Aorta (tissue), 5 donors: ENCODE measurements around the gene RANBP6. TPM values are rescaled to one million over a fixed set of nuclear protein-coding genes. Genes with fewer than 3 reads are reported as not detected.
A peak's percentile ranks its signal among the peaks of the same experiment; 100 is the strongest.
"Not testable (repeated sequence)": the region's sequence is repeated elsewhere in the genome, so short reads cannot be mapped to it uniquely, and the experiment has no call there.

ENCODE experiments used
- ATAC-seq: fragments of 200-7000 bp; cut with Tn5 transposase; one replicate; pipeline ENCODE4 v1.9.1; 2022; ENCODE audit warnings: moderate library complexity; ENCODE audit not compliant: low FRiP score
- DNase-seq, 2 donors: peaks; one replicate each; pipeline ENCODE4 v3.0.0-alpha.2; 2020
- H3K27ac ChIP-seq, 2 donors: one replicate each; pipeline ENCODE4 v1.5.1; 2013; ENCODE audit warnings: low read length in 2 of 2, mild to moderate bottlenecking in 2 of 2, moderate library complexity in 2 of 2, control low read depth in 1 of 2, inconsistent platforms in 1 of 2, low read depth in 1 of 2
- H3K27me3 ChIP-seq, 2 donors: one replicate each; pipeline ENCODE4 v1.6.1; 2013; ENCODE audit warnings: control low read depth in 1 of 2, low read length in 1 of 2, mild to moderate bottlenecking in 1 of 2, moderate library complexity in 1 of 2; ENCODE audit not compliant: insufficient read depth in 2 of 2, control insufficient read depth in 1 of 2
- H3K36me3 ChIP-seq, 2 donors: one replicate each; pipeline ENCODE4 v1.6.1; 2013; ENCODE audit warnings: control low read depth in 1 of 2, low read length in 1 of 2, mild to moderate bottlenecking in 1 of 2; ENCODE audit not compliant: insufficient read depth in 2 of 2, control insufficient read depth in 1 of 2
- H3K4me1 ChIP-seq, 2 donors: one replicate each; pipeline ENCODE4 v1.6.1; 2013; ENCODE audit warnings: low read length in 2 of 2, control low read depth in 1 of 2, mild to moderate bottlenecking in 1 of 2, moderate library complexity in 1 of 2; ENCODE audit not compliant: insufficient read depth in 2 of 2, control insufficient read depth in 1 of 2
- H3K4me3 ChIP-seq, 2 donors: one replicate each; pipeline ENCODE4 v1.5.1; 2013; ENCODE audit warnings: low read length in 2 of 2, control low read depth in 1 of 2, mild to moderate bottlenecking in 1 of 2
- H3K9me3 ChIP-seq: one replicate; pipeline ENCODE4 v1.6.1; 2013; ENCODE audit warnings: mild to moderate bottlenecking, low read length; ENCODE audit not compliant: control insufficient read depth
- WGBS, 2 donors: extraction: QIAGEN DNeasy Blood & Tissue Kit; methylation state at CpG; one replicate each; pipeline ENCODE4 v1.1.7; 2013; 5-methylcytosine and 5-hydroxymethylcytosine counted together
- intact Hi-C, 2 donors: fragments of 100-400 bp; cut with DNase I; formaldehyde crosslinking; loops; one replicate each; pipeline versions ENCODE4 v1.14.2 to v1.15.0; 2022
- long read RNA-seq, 2 donors: library from polyadenylated mRNA; unstranded; transcript quantifications; one replicate each; pipeline ENCODE4 v2.0.0, GENCODE V29; 2020 to 2021
- polyA plus RNA-seq, 2 donors: library from polyadenylated mRNA; stranded (reverse); fragments of 200-250 nt; gene quantifications; one replicate each; pipeline ENCODE4 v1.2.3, GENCODE V29; 2013
- total RNA-seq, 2 donors: library from RNA; stranded (reverse); fragmentation: NEBNext Ultra II Directional; extraction: Animal tissue kit (Norgen Biotek cat#: 25700); gene quantifications; one replicate each; pipeline ENCODE4 v1.2.1, GENCODE V29; 2021
- donor health status: healthy with polysubstance abuse.
- donor health status: Bipolar disorder and iron deficiency.
- donor health status: DM: no; HTN: no; CAD: no.
- donor health status: DM: no; HTN: no; CAD: no.
- donor health status: DM: yes; HTN: yes; CAD: no.

RANBP6 gene
- total RNA-seq (10 to 100 TPM; 14.0 TPM), polyA plus RNA-seq (1 to 10 TPM; 2.4 to 7.7 TPM)
- long read RNA-seq, donor 1, full-length matches to known transcripts: 7 of 7 reads
- long read RNA-seq, donor 1, partial matches to known transcripts: 0 of 7 reads
- long read RNA-seq, donor 1, other reads (novel, unspliced or antisense): 0 of 7 reads
- long read RNA-seq, donor 2, full-length matches to known transcripts: 4 of 4 reads
- long read RNA-seq, donor 2, partial matches to known transcripts: 0 of 4 reads
- long read RNA-seq, donor 2, other reads (novel, unspliced or antisense): 0 of 4 reads

DNA sequence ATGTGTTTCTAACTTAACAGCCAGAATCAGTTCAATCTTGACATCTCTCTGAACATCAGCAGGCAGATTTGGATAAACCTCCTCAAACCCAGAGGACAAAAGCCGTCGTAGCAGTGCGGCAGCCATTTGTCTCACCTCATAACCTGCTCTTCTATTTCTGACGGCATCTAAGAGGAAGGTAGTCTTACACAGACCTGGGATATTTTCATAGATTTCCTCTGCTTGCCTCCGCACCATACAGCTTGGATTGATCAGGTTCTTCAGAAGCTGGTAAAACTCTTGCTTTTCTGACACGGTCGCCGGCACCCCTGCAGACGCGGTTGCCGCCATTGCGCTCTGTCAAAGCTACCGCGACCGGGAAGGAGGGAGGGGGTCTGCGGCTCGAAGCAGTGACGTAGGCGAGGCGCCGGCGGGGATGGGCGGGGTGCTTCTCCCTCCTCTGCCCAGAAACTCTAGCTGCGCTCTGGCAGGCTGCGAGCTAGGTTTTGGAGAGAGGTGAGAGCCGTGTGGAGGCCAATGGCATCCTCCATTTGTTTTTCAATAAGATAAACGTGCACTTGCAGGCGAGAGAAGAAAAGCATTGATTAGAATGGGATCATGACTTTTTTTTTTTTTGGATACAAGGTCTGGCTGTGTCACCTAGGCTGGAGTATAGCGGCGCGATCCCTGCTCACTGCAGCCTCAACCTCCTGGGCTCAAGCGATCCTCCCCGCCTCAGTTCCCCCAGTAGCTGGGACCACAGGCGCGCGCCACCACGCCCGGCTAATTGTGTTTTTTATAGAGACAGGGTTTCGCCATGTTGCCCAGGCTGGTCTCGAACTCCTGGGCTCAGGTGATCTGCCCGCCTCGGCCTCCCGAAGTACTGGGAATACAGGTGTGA, at the start of gene RANBP6:
TSS of gene RANBP6 (minus strand) at position 347 of the 880 bp plus-strand sequence. CDS start at position 330, 17 bp downstream.
- intact Hi-C loops: no loop called here
- Histone ChIP-seq H3K36me3 (no peaks in the 10 kb centered on the region), H3K4me1 (peaks cover 0 to 11% of the 10 kb centered on the region in 2 donors), H3K4me3 (peak within 1 kb of the TSS; percentile 69 to 97), H3K27ac (peak within 1 kb of the TSS in 1 of 2 donors; percentile 88), H3K9me3 (no peaks in the 10 kb centered on the region), H3K27me3 (no peaks in the 10 kb centered on the region)
- 8 to 10% methylated on average over 43 of the region's 43 CpGs for WGBS, 2 donors
- ATAC-seq (peak; percentile 98), DNase-seq (peak; percentile 94 to 97)

DNA sequence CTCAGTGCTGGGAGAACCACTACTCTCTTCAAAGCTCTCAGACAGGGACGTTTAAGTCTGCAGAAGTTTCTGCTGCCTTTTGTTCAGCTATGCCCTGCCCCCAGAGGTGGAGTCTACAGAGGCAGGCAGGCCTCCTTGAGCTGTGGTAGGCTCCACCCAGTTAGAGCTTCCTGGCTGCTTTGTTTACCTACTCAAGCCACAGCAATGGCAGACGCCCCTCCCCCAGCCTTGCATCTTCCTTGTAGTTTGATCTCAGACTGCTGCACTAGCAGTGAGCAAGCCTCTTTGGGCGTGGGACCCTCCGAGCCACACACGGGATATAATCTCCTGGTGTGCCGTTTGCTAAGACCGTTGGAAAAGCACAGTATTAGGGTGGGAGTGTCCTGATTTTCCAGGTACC, 47.7 kb upstream of the RANBP6 start:
- DNase-seq, intact Hi-C loops, H3K4me1 ChIP-seq, H3K9me3 ChIP-seq, H3K27ac ChIP-seq, H3K36me3 ChIP-seq, H3K27me3 ChIP-seq, H3K4me3 ChIP-seq, ATAC-seq: not testable (repeated sequence)
- WGBS, 2 donors: 84 to 86% methylated on average over 7 of the region's 7 CpGs

DNA sequence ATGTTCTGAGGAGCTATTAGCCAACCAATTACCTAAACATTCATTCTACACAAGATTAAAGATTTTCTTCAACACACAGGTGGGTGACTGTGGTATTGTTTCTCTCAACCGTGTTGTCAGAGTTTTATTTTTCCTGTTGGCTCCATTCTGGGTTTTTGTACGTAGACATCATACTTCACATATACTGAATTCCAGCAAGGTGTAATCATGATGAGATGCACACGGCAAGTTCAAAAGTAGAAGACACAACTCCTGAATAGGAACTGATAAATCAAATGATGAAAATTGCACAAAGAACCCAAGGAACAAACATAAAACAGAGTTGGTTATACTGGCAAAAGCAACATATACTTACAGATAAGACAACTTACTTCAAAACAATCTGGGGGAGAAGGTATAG, 40.2 kb upstream of the RANBP6 start:
- Histone ChIP-seq H3K36me3 (no peaks in the 10 kb centered on the region), H3K9me3 (no peaks in the 10 kb centered on the region), H3K27me3 (no peaks in the 10 kb centered on the region), H3K27ac (no peak overlapping the region), H3K4me3 (no peak overlapping the region), H3K4me1 (no peaks in the 10 kb centered on the region)
- WGBS, 2 donors: 41 to 50% methylated on average over 3 of the region's 3 CpGs
- DNase-seq (no peak), ATAC-seq (no peak)
- intact Hi-C loops: loop anchor here (2.0 to 5.0 kb wide), 3 partner anchors 169 to 252 kb away; no protein-coding TSS in a partner anchor

DNA sequence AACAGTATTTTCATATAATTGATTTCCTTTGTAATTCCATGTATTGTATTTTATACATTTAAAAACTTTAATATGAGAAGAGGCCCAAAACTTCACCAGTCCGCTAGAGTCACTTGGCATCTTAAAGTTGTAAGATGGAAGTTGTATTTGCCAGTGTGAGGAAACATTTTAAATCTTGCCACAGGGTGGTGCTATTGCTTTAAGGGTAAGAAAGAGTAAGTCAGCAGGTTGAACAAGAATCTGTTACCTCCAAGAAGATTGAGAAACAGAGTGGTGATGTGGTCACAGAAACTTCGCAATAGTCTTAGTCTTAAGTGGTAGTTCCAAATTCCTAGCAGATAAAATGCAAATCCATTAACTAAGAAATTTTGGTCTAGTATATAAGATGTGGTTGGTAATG, 39.8 kb upstream of the RANBP6 start:
- DNase-seq: no peak

DNA sequence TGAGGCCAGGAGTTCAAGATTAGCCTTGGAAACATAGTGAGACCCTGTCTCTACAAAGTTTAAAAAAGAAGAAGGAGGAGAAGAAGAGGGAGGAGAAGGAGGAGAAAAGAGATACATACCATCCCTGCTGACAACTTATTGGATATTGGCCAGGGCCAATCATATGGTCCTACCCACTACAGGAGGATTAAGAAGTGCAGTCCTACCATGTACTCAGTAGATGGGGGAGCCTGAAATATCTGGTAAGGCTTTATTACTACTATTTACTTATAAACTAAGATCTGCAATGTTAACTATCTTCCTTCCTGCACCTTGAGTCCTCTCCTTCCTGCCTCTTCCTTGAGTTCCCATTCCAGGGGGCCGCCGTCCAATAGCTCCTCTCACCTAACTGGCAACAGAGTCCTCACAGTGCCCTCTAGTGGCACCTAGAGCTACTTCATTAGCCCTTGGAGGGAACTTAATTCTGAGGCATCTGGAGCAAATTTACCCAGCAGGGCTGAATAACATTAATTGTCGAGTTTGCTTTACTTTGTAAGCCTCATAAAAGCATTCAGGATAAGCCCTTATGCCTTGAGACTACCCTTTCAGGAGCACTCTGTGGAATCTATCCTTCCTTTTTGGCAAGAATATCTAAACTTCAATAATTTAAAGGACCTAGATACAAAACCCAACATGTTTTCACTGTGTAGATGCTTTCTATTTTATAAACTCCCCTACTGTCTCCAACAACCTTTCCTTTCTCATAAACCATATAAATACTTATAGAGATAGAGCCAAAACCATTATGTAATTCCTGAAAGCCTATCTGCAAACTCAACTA, 39.1 kb upstream of the RANBP6 start:
- H3K4me3 ChIP-seq: no peak overlapping the region
- intact Hi-C loops: loop anchor here (1.0 to 5.0 kb wide), 4 partner anchors 168 to 253 kb away; no protein-coding TSS in a partner anchor
- 7 to 10% methylated on average over 3 of the region's 3 CpGs for WGBS, 2 donors
- no peaks in the 10 kb centered on the region for H3K27me3 ChIP-seq
- H3K36me3 ChIP-seq: no peaks in the 10 kb centered on the region
- peak; percentile 85 for ATAC-seq
- no peaks in the 10 kb centered on the region for H3K4me1 ChIP-seq
- H3K9me3 ChIP-seq: no peaks in the 10 kb centered on the region
- no peak overlapping the region for H3K27ac ChIP-seq
- DNase-seq: peak in 1 of 2 donors; percentile 70

More for the DNA sequence above, 39.8 kb upstream of the RANBP6 start:
- Histone ChIP-seq H3K27ac (no peak overlapping the region), H3K36me3 (no peaks in the 10 kb centered on the region), H3K27me3 (no peaks in the 10 kb centered on the region), H3K4me1 (no peaks in the 10 kb centered on the region), H3K9me3 (no peaks in the 10 kb centered on the region), H3K4me3 (no peak overlapping the region)
- 46% methylated on average over 2 of the region's 2 CpGs for WGBS, 2 donors
- intact Hi-C loops: loop anchor here (2.0 to 5.0 kb wide), 3 partner anchors 168 to 252 kb away; no protein-coding TSS in a partner anchor
- ATAC-seq: no peak

DNA sequence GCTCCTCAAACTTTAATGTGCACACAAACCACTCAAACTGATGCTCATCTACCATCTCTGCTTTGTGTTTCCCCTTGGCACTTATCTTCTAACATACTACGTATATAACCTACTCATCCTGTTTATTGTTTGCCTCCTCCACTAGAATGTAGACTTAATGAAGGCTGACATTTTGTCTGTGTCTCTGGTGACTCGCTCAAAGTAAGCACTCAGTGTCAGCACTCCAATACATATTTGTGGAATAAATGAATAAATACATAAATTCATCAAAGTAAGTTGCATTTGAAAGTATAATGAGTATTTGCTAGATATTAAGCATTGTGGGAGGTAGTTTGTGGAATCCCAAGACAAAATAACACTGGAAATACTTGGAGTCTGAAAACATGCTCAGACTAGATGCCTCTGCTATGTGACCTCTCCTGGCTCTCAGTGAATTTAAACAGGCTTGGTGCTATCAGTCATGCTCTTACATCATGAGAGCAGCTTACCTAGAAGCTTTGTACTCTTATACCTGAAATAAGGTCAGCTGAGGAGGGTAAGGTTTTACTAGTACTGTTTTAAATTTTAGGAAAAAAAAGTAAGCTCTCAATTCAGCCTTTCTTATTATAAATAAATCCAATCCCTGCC, 37.0 kb upstream of the RANBP6 start:
- WGBS, 2 donors: 74 to 79% methylated on average over 2 of the region's 2 CpGs
- intact Hi-C loops: no loop called here
- no peak overlapping the region for H3K27ac ChIP-seq
- ATAC-seq: no peak
- H3K36me3 ChIP-seq: no peaks in the 10 kb centered on the region
- no peaks in the 10 kb centered on the region for H3K4me1 ChIP-seq
- no peak overlapping the region for H3K4me3 ChIP-seq
- no peak for DNase-seq
- H3K9me3 ChIP-seq: no peaks in the 10 kb centered on the region
- H3K27me3 ChIP-seq: no peaks in the 10 kb centered on the region

DNA sequence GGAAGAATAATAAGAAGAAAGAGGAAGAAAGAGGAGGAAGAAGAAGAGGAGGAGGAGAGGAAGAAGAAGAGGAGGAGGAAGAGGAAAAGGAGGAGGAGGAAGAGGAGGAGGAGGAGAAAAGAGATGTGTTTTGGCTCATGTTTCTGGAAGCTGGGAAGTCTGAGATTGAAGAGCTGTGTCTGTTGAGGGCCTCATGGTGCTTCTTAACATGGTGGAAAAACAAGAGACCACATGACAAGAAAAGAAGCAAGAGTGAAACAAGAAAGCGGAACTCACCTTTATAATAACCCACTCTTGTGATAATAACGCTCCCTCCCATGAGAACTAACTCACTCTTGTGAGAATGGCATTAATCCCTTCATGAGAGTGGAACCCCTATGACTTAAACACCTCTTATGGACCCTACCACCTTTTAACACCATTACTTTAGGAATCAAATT, 36.1 kb upstream of the RANBP6 start:
- no peak overlapping the region for H3K27ac ChIP-seq
- H3K27me3 ChIP-seq: no peaks in the 10 kb centered on the region
- H3K4me1 ChIP-seq: no peaks in the 10 kb centered on the region
- DNase-seq (no peak), ATAC-seq (no peak)
- H3K9me3 ChIP-seq: no peaks in the 10 kb centered on the region
- 89 to 92% methylated on average over 2 of the region's 2 CpGs for WGBS, 2 donors
- no peaks in the 10 kb centered on the region for H3K36me3 ChIP-seq
- no peak overlapping the region for H3K4me3 ChIP-seq
- intact Hi-C loops: no loop called here

DNA sequence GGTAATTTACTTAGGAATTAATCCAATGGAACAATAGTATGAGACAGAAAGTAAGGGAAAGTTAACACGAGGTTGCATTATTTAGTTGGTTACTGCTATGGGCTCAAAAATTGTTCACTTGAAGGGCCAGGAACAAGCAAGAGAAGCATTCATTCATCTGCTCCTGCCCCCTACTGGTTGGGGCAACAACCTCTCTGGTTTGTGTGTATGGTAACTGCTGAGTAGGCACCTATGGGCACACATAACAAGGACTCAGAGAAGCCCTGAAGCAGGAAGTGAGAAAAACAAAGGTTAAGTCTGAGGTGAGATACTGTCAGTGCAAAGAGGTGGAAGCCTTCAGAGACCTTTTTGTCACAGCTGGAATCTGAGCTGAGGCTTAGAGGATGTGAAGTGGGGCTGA, 34.4 kb upstream of the RANBP6 start:
- no peaks in the 10 kb centered on the region for H3K4me1 ChIP-seq
- intact Hi-C loops: no loop called here
- H3K27ac ChIP-seq: no peak overlapping the region
- WGBS, 2 donors: 68 to 73% methylated on average over 1 of the region's 1 CpG
- H3K9me3 ChIP-seq: no peaks in the 10 kb centered on the region
- DNase-seq (no peak), ATAC-seq (no peak)
- no peak overlapping the region for H3K4me3 ChIP-seq
- H3K27me3 ChIP-seq: no peaks in the 10 kb centered on the region
- no peaks in the 10 kb centered on the region for H3K36me3 ChIP-seq
